Measurements from ENCODE around the gene C12orf76. TPM values are rescaled to one million over a fixed set of nuclear protein-coding genes. Genes with fewer than 3 reads are reported as not detected.
"Not testable (repeated sequence)": the region's sequence is repeated elsewhere in the genome, so short reads cannot be mapped to it uniquely, and the experiment has no call there.

Gene C12orf76
- total and polyA plus RNA-seq, 2 of the 4 experiments (the other 2 are of a cell fraction): 5.0 to 7.1 TPM

GRCh38 chr12:110008681-110009398, 39.5 kb downstream of the C12orf76 start:
- dilution Hi-C loops (cut with HindIII; ENCODE audit: low sequenced_read_pairs, unreplicated experiment); H3K27ac ChIP-seq (ENCODE audit: insufficient read depth, low read length); H2BK120ac ChIP-seq (ENCODE audit: low read depth, low read length); H2AFZ ChIP-seq (replicated peaks; ENCODE audit: low read length, poor library complexity); H4K8ac ChIP-seq (ENCODE audit: low read depth in 2 of 2, low read length in 2 of 2); H3K56ac ChIP-seq (ENCODE audit: extremely low read depth, insufficient read depth, low read length); H4K5ac ChIP-seq (ENCODE audit: low read depth, low read length); H3K23ac ChIP-seq (ENCODE audit: low read depth, low read length); H3K27me3 ChIP-seq (ENCODE audit: control insufficient read depth, insufficient read depth, low read length); in situ Hi-C loops (cut with MboI; ENCODE audit: low sequenced_read_pairs); BruUV-seq (replicated peaks); H3K14ac ChIP-seq (replicated peaks; ENCODE audit: low read depth, low read length); CTCF ChIA-PET; H3K4me2 ChIP-seq (ENCODE audit: low read depth, low read length); H2BK15ac ChIP-seq (ENCODE audit: low read depth, low read length); H3K4me3 ChIP-seq (ENCODE audit: insufficient read depth, low read depth, low read length); H3K4ac ChIP-seq (ENCODE audit: low read depth, low read length); H3K18ac ChIP-seq (ENCODE audit: low read depth, low read length); H3K9me3 ChIP-seq (ENCODE audit: control insufficient read depth, insufficient read depth, low read length); H3K4me1 ChIP-seq (ENCODE audit: control insufficient read depth, insufficient read depth, low read length); H2BK20ac ChIP-seq (ENCODE audit: low read depth, low read length); H3K9ac ChIP-seq (ENCODE audit: low read depth, low read length); H2AK9ac ChIP-seq (replicated peaks; ENCODE audit: low read depth, low read length, poor library complexity); H4K91ac ChIP-seq (ENCODE audit: insufficient read depth, low read depth, low read length); H2AK5ac ChIP-seq (ENCODE audit: low read depth, low read length); intact Hi-C loops (cut with micrococcal nuclease); ATAC-seq (ENCODE audit: low read depth); DNase-seq; POLR2A ChIA-PET (ENCODE audit: unreplicated experiment); H2BK5ac ChIP-seq (ENCODE audit: low read depth, low read length, poor library complexity, severe bottlenecking): not testable (repeated sequence)
- H3K9me1 ChIP-seq (ENCODE audit: insufficient read depth, low read length): peaks cover 17% of the 10 kb centered on the region
- peaks cover 20 to 37% of the 10 kb centered on the region in 2 experiments for H3K79me1 ChIP-seq (ENCODE audit: low read depth in 1 of 2, low read length in 2 of 2)
- 96% methylated on average over 4 of the region's 15 CpGs; no CpG with 5 or more reads in 1 of the 2 experiments for WGBS, 2 experiments (ENCODE audit: extremely low coverage in 2 of 2, insufficient read length in 1 of 2)
- H3K36me3 ChIP-seq (ENCODE audit: control insufficient read depth, insufficient read depth, low read length): peaks cover 17% of the 10 kb centered on the region
- H4K20me1 ChIP-seq (ENCODE audit: insufficient read depth, low read length): peaks cover 52% of the 10 kb centered on the region
